ENCODE measurements around the gene RHAG. TPM values are rescaled to one million over a fixed set of nuclear protein-coding genes. Genes with fewer than 3 reads are reported as not detected.
"Not testable (repeated sequence)": the region's sequence is repeated elsewhere in the genome, so short reads cannot be mapped to it uniquely, and the experiment has no call there.

RHAG gene
- total RNA-seq, 1 experiment from 2014 or later = not detected

DNA sequence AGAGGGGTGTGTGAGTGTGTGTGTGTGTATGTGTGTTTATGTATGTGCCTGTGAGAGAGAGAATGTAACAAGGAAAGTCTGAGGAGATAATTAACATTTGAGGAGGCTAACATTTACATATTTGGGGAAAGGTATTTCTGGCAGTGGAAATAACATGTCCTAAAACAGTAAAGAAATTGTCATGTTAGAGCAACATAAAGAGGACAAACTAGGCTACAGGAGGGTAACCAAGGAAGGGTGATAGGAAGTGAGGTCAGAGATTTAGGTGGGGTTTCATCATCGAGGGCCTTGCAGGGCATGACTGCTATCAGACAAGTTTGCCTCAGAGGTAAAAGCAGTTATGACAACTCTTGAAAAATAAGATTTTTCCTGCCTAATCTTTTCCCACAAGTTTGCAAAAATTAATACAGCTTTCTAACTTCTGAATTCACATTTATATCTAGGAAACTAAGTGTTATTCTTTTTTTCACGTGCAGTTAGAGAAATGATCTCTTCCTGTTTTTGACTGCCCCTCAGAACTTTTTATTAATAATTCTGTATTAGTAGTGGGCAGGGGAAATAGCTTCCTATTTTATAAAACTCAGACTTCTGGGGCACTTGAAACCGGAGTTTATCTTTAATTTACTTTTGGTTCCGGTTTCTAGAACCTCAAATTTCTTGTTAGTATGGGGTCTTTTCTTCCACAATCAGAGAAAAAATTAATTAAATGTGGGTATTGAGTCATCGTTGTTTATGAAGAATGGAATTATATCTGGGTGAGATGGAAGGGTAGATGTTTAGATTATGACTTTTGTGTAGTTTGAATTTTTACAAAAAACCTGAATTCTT lies 30.5 kb upstream of the RHAG start:
- H3K4me3 Mint-ChIP-seq (ENCODE audit: low read depth, unreplicated experiment) = no peak overlapping the region
- BruUV-seq (replicated peaks) = no TSS peak
- no peaks in the 10 kb centered on the region for H3K27me3 Mint-ChIP-seq (ENCODE audit: unreplicated experiment)
- intact Hi-C loops (cut with micrococcal nuclease; ENCODE audit: unreplicated experiment) = no loop called here
- TF ChIP-seq, protein P1, sequence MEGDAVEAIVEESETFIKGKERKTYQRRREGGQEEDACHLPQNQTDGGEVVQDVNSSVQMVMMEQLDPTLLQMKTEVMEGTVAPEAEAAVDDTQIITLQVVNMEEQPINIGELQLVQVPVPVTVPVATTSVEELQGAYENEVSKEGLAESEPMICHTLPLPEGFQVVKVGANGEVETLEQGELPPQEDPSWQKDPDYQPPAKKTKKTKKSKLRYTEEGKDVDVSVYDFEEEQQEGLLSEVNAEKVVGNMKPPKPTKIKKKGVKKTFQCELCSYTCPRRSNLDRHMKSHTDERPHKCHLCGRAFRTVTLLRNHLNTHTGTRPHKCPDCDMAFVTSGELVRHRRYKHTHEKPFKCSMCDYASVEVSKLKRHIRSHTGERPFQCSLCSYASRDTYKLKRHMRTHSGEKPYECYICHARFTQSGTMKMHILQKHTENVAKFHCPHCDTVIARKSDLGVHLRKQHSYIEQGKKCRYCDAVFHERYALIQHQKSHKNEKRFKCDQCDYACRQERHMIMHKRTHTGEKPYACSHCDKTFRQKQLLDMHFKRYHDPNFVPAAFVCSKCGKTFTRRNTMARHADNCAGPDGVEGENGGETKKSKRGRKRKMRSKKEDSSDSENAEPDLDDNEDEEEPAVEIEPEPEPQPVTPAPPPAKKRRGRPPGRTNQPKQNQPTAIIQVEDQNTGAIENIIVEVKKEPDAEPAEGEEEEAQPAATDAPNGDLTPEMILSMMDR (IDR thresholded peaks at IDR 0.05; ENCODE audit: unreplicated experiment) = no peak
- CTCF ChIA-PET = interaction anchor here (0.9 to 1.5 kb wide), 2 partner anchors 44 to 478 kb away, joined by 3 read pairs; no protein-coding TSS in a partner anchor
- H3K27ac Mint-ChIP-seq (ENCODE audit: unreplicated experiment) = no peak overlapping the region
- H3K4me1 Mint-ChIP-seq (ENCODE audit: low read depth, unreplicated experiment) = peaks cover 8% of the 10 kb centered on the region
- no peaks in the 10 kb centered on the region for H3K36me3 Mint-ChIP-seq (ENCODE audit: insufficient read depth, unreplicated experiment)
- DNase-seq = no peak
- peaks cover 10% of the 10 kb centered on the region for H3K9me3 Mint-ChIP-seq (ENCODE audit: low read depth, unreplicated experiment)

DNA sequence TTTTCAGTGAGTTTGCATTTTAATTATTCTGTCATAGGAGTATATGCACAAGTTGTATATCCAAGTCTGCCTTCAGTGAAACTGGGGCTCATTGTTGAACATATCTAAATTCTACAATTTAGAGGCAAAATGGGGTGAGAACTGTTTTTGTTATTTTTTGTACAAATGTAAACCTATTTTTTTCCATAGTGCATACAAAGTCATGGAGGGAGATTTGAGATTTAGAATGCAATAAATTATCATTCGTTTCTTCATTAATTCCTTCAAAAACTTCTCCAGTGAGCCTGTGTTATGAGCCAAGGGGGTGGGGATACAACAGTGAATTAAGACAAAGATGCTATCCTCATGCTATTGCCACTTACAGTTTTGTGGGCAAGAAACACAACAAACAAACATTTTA lies 29.8 kb upstream of the RHAG start:
- TF ChIP-seq, protein P1 (IDR thresholded peaks at IDR 0.05; ENCODE audit: unreplicated experiment) = no peak
- no peak overlapping the region for H3K27ac Mint-ChIP-seq (ENCODE audit: unreplicated experiment)
- H3K4me1 Mint-ChIP-seq (ENCODE audit: low read depth, unreplicated experiment) = peaks cover 13% of the 10 kb centered on the region
- no TSS peak for BruUV-seq (replicated peaks)
- no peak for DNase-seq
- CTCF ChIA-PET = no interaction called here
- H3K4me3 Mint-ChIP-seq (ENCODE audit: low read depth, unreplicated experiment) = no peak overlapping the region
- no peaks in the 10 kb centered on the region for H3K36me3 Mint-ChIP-seq (ENCODE audit: insufficient read depth, unreplicated experiment)
- no peaks in the 10 kb centered on the region for H3K27me3 Mint-ChIP-seq (ENCODE audit: unreplicated experiment)
- peaks cover 10% of the 10 kb centered on the region for H3K9me3 Mint-ChIP-seq (ENCODE audit: low read depth, unreplicated experiment)
- intact Hi-C loops (cut with micrococcal nuclease; ENCODE audit: unreplicated experiment) = no loop called here

DNA sequence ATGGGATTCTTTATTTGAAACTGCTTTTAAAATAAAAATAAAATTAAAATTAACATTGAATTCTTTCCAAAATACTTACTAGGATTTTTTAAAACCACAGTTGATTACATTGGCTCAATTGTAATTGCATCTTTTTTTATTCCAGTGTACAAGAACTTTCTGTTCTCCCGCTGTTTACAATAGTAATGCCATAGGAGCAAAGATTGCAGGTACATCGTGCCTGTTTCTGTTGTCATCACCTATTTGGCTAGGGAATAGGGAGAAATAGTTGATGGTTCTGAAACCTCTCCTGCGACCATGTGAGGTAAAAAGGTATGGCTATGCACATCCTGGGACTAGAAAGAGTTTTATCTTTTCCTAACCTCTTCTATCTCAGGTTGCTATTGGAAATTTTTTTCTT lies 28.2 kb upstream of the RHAG start:
- CTCF ChIA-PET = no interaction called here

DNA sequence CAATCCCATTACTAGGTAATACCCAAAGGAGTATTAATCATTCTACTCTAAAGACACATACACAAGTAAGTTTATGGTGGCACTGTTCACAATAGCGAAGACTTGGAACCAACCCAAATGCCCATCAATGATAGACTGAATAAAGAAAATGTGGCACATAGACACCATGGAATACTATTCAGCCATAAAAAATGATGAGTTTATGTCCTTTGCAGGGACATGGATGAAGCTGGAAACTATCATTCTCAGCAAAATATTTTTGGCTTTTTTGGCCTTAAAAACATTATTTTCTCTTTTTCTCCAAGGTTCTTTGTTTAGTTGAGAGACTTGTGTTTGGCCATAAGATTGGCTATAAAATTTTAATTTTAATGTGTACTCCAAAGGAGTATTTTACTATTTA lies 27.4 kb upstream of the RHAG start:
- intact Hi-C loops (cut with micrococcal nuclease; ENCODE audit: unreplicated experiment); BruUV-seq (replicated peaks); CTCF ChIA-PET: not testable (repeated sequence)

More for the DNA sequence above, 28.2 kb upstream of the RHAG start:
- H3K36me3 Mint-ChIP-seq (ENCODE audit: insufficient read depth, unreplicated experiment) = no peaks in the 10 kb centered on the region
- peaks cover 2% of the 10 kb centered on the region for H3K9me3 Mint-ChIP-seq (ENCODE audit: low read depth, unreplicated experiment)
- peaks cover 13% of the 10 kb centered on the region for H3K4me1 Mint-ChIP-seq (ENCODE audit: low read depth, unreplicated experiment)
- no peak for DNase-seq
- H3K27ac Mint-ChIP-seq (ENCODE audit: unreplicated experiment) = no peak overlapping the region
- no peak overlapping the region for H3K4me3 Mint-ChIP-seq (ENCODE audit: low read depth, unreplicated experiment)
- no TSS peak for BruUV-seq (replicated peaks)
- H3K27me3 Mint-ChIP-seq (ENCODE audit: unreplicated experiment) = no peaks in the 10 kb centered on the region
- intact Hi-C loops (cut with micrococcal nuclease; ENCODE audit: unreplicated experiment) = no loop called here
- TF ChIP-seq, protein P1 (IDR thresholded peaks at IDR 0.05; ENCODE audit: unreplicated experiment) = no peak

DNA sequence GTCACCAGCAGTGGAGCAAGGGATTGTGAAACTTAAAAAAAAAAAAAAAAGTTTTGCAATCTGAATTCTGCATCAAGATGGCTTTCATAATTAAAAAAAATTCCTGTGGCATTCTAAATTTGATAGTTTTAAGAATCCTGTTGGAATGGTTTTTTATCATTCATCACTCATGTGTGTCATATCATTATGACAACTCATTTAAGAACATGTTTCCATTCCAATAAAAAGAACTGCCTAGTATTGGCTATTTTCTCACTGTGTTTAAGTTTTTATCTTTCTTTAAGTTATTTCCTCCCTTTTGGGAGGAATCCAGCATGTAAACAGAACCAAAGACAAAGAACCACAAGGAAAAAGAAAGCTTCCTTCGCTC lies 26.2 kb upstream of the RHAG start:
- peaks cover 13% of the 10 kb centered on the region for H3K4me1 Mint-ChIP-seq (ENCODE audit: low read depth, unreplicated experiment)
- no peaks in the 10 kb centered on the region for H3K36me3 Mint-ChIP-seq (ENCODE audit: insufficient read depth, unreplicated experiment)
- no peaks in the 10 kb centered on the region for H3K27me3 Mint-ChIP-seq (ENCODE audit: unreplicated experiment)
- DNase-seq = no peak
- CTCF ChIA-PET = interaction anchor here (0.7 kb wide), 1 partner anchor 152 kb away, joined by 3 read pairs; no protein-coding TSS in a partner anchor
- intact Hi-C loops (cut with micrococcal nuclease; ENCODE audit: unreplicated experiment) = no loop called here
- H3K4me3 Mint-ChIP-seq (ENCODE audit: low read depth, unreplicated experiment) = no peak overlapping the region
- TF ChIP-seq, protein P1 (IDR thresholded peaks at IDR 0.05; ENCODE audit: unreplicated experiment) = no peak
- no peak overlapping the region for H3K27ac Mint-ChIP-seq (ENCODE audit: unreplicated experiment)
- BruUV-seq (replicated peaks) = no TSS peak
- no peaks in the 10 kb centered on the region for H3K9me3 Mint-ChIP-seq (ENCODE audit: low read depth, unreplicated experiment)

More for the DNA sequence above, 27.4 kb upstream of the RHAG start:
- H3K27me3 Mint-ChIP-seq (ENCODE audit: unreplicated experiment); H3K36me3 Mint-ChIP-seq (ENCODE audit: insufficient read depth, unreplicated experiment); H3K4me3 Mint-ChIP-seq (ENCODE audit: low read depth, unreplicated experiment); DNase-seq; H3K9me3 Mint-ChIP-seq (ENCODE audit: low read depth, unreplicated experiment); H3K27ac Mint-ChIP-seq (ENCODE audit: unreplicated experiment): not testable (repeated sequence)
- peaks cover 13% of the 10 kb centered on the region for H3K4me1 Mint-ChIP-seq (ENCODE audit: low read depth, unreplicated experiment)

Data from Calu3 (cell line).